ENCODE results near the gene ANO6. TPM values are rescaled to one million over a fixed set of nuclear protein-coding genes. Genes with fewer than 3 reads are reported as not detected.

The ANO6 gene
- total and polyA plus RNA-seq, 4 donors: 18.6 to 52.3 (median 29.1) TPM

GRCh38 chr12:45226021-45226420 lies 10.1 kb downstream of the ANO6 start:
- no peaks in the 10 kb centered on the region for H3K9me3 ChIP-seq (ENCODE audit: control insufficient read depth in 4 of 4, low read length in 3 of 4)
- DNase-seq (ENCODE audit: low spot score): no peak

GRCh38 chr12:45227316-45228067 lies 11.6 kb downstream of the ANO6 start:
- Histone ChIP-seq H3K4me3 (ENCODE audit: low read depth in 1 of 3, low read length in 3 of 3) (no peak overlapping the region), H3K27ac (ENCODE audit: low read depth in 1 of 2, low read length in 2 of 2) (no peak overlapping the region), H3K36me3 (ENCODE audit: control insufficient read depth in 4 of 4, insufficient read depth in 3 of 4, low read depth in 1 of 4, low read length in 3 of 4) (no peaks in the 10 kb centered on the region), H3K9me3 (ENCODE audit: control insufficient read depth in 4 of 4, low read length in 3 of 4) (no peaks in the 10 kb centered on the region), H3K27me3 (ENCODE audit: control insufficient read depth in 4 of 4, insufficient read depth in 4 of 4, low read length in 3 of 4) (no peaks in the 10 kb centered on the region), H3K4me1 (ENCODE audit: control insufficient read depth in 4 of 4, insufficient read depth in 4 of 4, low read length in 3 of 4) (peaks cover 0 to 4% (median 0%) of the 10 kb centered on the region in 4 donors), H3K9ac (ENCODE audit: low read depth in 1 of 2, low read length in 2 of 2) (no peak overlapping the region)
- 95% methylated on average over 3 of the region's 3 CpGs for WGBS
- no peak for DNase-seq (ENCODE audit: low spot score)
- no peak for TF ChIP-seq JUND (IDR thresholded peaks at IDR 0.05)
- TF ChIP-seq CTCF (IDR thresholded peaks at IDR 0.05; ENCODE audit: low read depth, low read length, missing input control): no peak
- TF ChIP-seq RAD21 (IDR thresholded peaks at IDR 0.05): no peak
- no peak for TF ChIP-seq RXRA (IDR thresholded peaks at IDR 0.05)
- no peak for TF ChIP-seq GABPA (IDR thresholded peaks at IDR 0.05 in 1 of 2, conservative IDR thresholded peaks at IDR 0.05 in 1 of 2)
- TF ChIP-seq HNF4A (conservative IDR thresholded peaks at IDR 0.05): no peak
- TF ChIP-seq FOXA2 (IDR thresholded peaks at IDR 0.05): no peak
- TF ChIP-seq REST (IDR thresholded peaks at IDR 0.05): no peak
- TF ChIP-seq ZBTB33 (IDR thresholded peaks at IDR 0.05): no peak
- TF ChIP-seq NR2F2 (IDR thresholded peaks at IDR 0.05): no peak
- TF ChIP-seq TAF1 (conservative IDR thresholded peaks at IDR 0.05): no peak
- no peak for TF ChIP-seq YY1 (IDR thresholded peaks at IDR 0.05)
- TF ChIP-seq SP1 (IDR thresholded peaks at IDR 0.05): no peak
- TF ChIP-seq HNF4G (IDR thresholded peaks at IDR 0.05): no peak

More at GRCh38 chr12:45226021-45226420, 10.1 kb downstream of the ANO6 start:
- Histone ChIP-seq H3K27ac (ENCODE audit: low read depth in 1 of 2, low read length in 2 of 2) (no peak overlapping the region), H3K9ac (ENCODE audit: low read depth in 1 of 2, low read length in 2 of 2) (no peak overlapping the region), H3K36me3 (ENCODE audit: control insufficient read depth in 4 of 4, insufficient read depth in 3 of 4, low read depth in 1 of 4, low read length in 3 of 4) (no peaks in the 10 kb centered on the region), H3K4me1 (ENCODE audit: control insufficient read depth in 4 of 4, insufficient read depth in 4 of 4, low read length in 3 of 4) (peaks cover 0 to 2% (median 0%) of the 10 kb centered on the region in 4 donors), H3K4me3 (ENCODE audit: low read depth in 1 of 3, low read length in 3 of 3) (no peak overlapping the region), H3K27me3 (ENCODE audit: control insufficient read depth in 4 of 4, insufficient read depth in 4 of 4, low read length in 3 of 4) (no peaks in the 10 kb centered on the region)
- no peak for TF ChIP-seq GABPA (IDR thresholded peaks at IDR 0.05 in 1 of 2, conservative IDR thresholded peaks at IDR 0.05 in 1 of 2)
- TF ChIP-seq NR2F2 (IDR thresholded peaks at IDR 0.05): no peak
- no peak for TF ChIP-seq MAX (IDR thresholded peaks at IDR 0.05)
- TF ChIP-seq RAD21 (IDR thresholded peaks at IDR 0.05): no peak
- no peak for TF ChIP-seq EGR1 (IDR thresholded peaks at IDR 0.05; ENCODE audit: low read depth in 2 of 2)
- TF ChIP-seq REST (IDR thresholded peaks at IDR 0.05): no peak

Data from liver (tissue), 9 donors.